Mesodermal cell (in vitro differentiated cells): Measurements from ENCODE around the gene HHLA2.
"Not testable (repeated sequence)": the region's sequence is repeated elsewhere in the genome, so short reads cannot be mapped to it uniquely, and the experiment has no call there.

Source experiments
- H3K27ac ChIP-seq: 2 replicates; pipeline ENCODE4 v1.7.0; 2013; ENCODE audit warnings: mild to moderate bottlenecking, low read depth, low read length, moderate library complexity; ENCODE audit not compliant: severe bottlenecking
- H3K36me3 ChIP-seq: 2 replicates; pipeline ENCODE4 v1.7.1; 2013; ENCODE audit warnings: mild to moderate bottlenecking, low read length, moderate library complexity; ENCODE audit not compliant: control insufficient read depth, insufficient read depth
- H3K4me1 ChIP-seq: one replicate; pipeline ENCODE4 v1.7.1; 2013; ENCODE audit warnings: mild to moderate bottlenecking, low read length; ENCODE audit not compliant: insufficient read depth, control insufficient read depth, poor library complexity, severe bottlenecking
- H3K4me3 ChIP-seq: 2 replicates; pipeline ENCODE4 v1.7.0; 2013; ENCODE audit warnings: low read length, control low read depth, mild to moderate bottlenecking; ENCODE audit not compliant: insufficient read depth, poor library complexity, severe bottlenecking; ENCODE audit errors: extremely low read depth
- H3K9me3 ChIP-seq: 2 replicates; pipeline ENCODE4 v1.7.1; 2013; ENCODE audit warnings: mild to moderate bottlenecking, low read length, moderate library complexity; ENCODE audit not compliant: control insufficient read depth
- WGBS, 2 experiments: methylation state at CpG; one replicate each; pipeline ENCODE4 v1.1.5; 2013; ENCODE audit warnings: missing lambda C conversion rate in 2 of 2; ENCODE audit not compliant: insufficient coverage in 2 of 2; 5-methylcytosine and 5-hydroxymethylcytosine counted together

HHLA2 gene

GRCh38 chr3:108378153-108378951 lies 82.0 kb downstream of the HHLA2 start:
- H3K9me3 ChIP-seq = peaks cover 5% of the 10 kb centered on the region
- 90 to 100% methylated on average over 2 to 3 of the region's 4 CpGs for WGBS, 2 experiments

GRCh38 chr3:108378952-108379342 lies 82.6 kb downstream of the HHLA2 start:
- not testable (repeated sequence) for H3K4me3 ChIP-seq, H3K4me1 ChIP-seq, H3K9me3 ChIP-seq, H3K27ac ChIP-seq, H3K36me3 ChIP-seq
- no CpG with 5 or more reads among the region's 2 CpGs for WGBS, 2 experiments

More at GRCh38 chr3:108378153-108378951, 82.0 kb downstream of the HHLA2 start:
- Histone ChIP-seq H3K4me3 (no peak overlapping the region), H3K4me1 (peaks cover 3% of the 10 kb centered on the region), H3K36me3 (no peaks in the 10 kb centered on the region), H3K27ac (no peak overlapping the region)

GRCh38 chr3:108380128-108380795 lies 83.9 kb downstream of the HHLA2 start:
- H3K4me3 ChIP-seq = no peak overlapping the region
- H3K27ac ChIP-seq = no peak overlapping the region
- H3K9me3 ChIP-seq = peaks cover 5% of the 10 kb centered on the region
- WGBS, 2 experiments = 96% methylated on average over 7 of the region's 7 CpGs
- no peaks in the 10 kb centered on the region for H3K36me3 ChIP-seq
- H3K4me1 ChIP-seq = peaks cover 3% of the 10 kb centered on the region

DNA sequence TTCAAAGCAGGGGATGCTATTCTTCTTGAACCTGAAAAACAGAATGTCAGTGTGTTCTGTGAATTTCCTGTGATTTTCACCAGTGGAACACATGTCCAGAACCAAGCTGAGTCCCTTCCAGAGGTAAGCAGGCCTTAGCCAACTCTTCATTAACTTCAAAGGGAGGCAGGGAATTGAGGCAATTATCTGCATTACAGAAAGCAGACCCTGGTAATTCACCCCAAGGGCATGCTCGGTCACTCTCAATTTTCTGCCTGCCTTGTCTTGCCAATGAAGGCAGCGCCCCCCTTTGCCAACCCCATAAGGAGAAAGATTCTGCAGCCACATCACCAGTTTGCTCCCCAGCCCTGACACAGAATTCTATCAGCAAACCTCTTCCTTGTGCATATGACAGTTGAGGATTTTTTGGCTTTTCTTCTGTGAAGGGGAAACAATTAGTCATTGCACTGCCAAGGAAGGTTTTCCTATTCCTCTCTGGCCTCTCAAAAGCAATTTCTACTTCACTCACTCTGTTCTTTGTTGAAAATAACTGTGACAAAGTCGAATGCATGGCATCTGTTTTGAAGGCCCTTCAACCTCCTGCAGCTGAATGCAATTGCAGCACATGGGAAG lies 85.3 kb downstream of the HHLA2 start:
- Histone ChIP-seq H3K4me1 (peaks cover 3% of the 10 kb centered on the region), H3K36me3 (no peaks in the 10 kb centered on the region), H3K9me3 (peaks cover 5% of the 10 kb centered on the region), H3K4me3 (no peak overlapping the region), H3K27ac (peak overlapping the region; percentile 30)
- WGBS, 2 experiments = 50% methylated on average over 1 of the region's 3 CpGs

GRCh38 chr3:108383306-108383705 lies 87.0 kb downstream of the HHLA2 start:
- Histone ChIP-seq H3K36me3 (no peaks in the 10 kb centered on the region), H3K9me3 (peaks cover 5% of the 10 kb centered on the region), H3K27ac (no peak overlapping the region), H3K4me1 (peaks cover 3% of the 10 kb centered on the region), H3K4me3 (no peak overlapping the region)

DNA sequence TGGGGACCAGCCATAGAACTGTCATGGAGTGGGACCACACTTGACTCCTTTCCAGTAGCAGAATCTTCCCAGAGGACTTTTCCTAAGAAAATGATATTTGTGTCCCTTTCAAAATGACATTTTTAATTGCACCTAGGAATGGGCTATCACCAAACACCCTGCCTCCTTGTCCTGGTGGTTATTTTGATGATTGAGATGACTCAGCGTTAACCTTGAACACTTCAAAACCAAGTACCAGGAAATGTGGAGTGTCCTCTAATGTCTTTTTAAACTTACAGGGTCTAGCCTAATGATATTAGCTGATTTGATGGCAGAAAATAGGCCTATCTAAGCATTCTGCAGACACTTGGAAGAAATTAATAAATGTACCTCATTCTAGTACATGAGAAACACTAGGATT lies 90.7 kb downstream of the HHLA2 start:
- Histone ChIP-seq H3K36me3 (no peaks in the 10 kb centered on the region), H3K4me1 (peaks cover under 1% of the 10 kb centered on the region), H3K27ac (no peak overlapping the region), H3K4me3 (no peak overlapping the region), H3K9me3 (no peaks in the 10 kb centered on the region)
- 100% methylated on average over 1 of the region's 1 CpG; no CpG with 5 or more reads in 1 of the 2 experiments for WGBS, 2 experiments

GRCh38 chr3:108388136-108389132 lies 92.1 kb downstream of the HHLA2 start:
- no peaks in the 10 kb centered on the region for H3K9me3 ChIP-seq
- H3K27ac ChIP-seq = no peak overlapping the region
- WGBS, 2 experiments = 79 to 87% methylated on average over 9 to 11 of the region's 12 CpGs
- no peaks in the 10 kb centered on the region for H3K4me1 ChIP-seq
- H3K36me3 ChIP-seq = no peaks in the 10 kb centered on the region
- no peak overlapping the region for H3K4me3 ChIP-seq

DNA sequence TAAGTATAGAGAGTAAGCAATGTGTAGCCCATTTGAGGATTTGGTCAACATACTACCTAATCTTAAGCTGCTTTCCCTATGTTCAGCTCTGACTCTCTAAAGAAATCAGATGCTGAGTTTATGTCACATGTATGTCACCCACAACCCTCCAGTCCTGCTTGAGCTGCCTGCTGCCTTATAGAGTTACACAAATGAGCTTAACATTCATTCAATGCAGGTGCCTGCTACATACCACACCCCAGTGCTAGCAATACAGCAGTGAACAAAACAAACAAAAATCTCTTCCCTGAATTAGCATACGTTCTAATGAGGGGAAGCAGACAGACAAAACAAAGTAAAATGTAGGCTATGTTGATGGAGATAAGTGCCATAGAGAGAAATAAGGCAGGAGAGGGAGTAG lies 93.0 kb downstream of the HHLA2 start:
- Histone ChIP-seq H3K36me3 (no peaks in the 10 kb centered on the region), H3K4me1 (no peaks in the 10 kb centered on the region), H3K9me3 (no peaks in the 10 kb centered on the region), H3K27ac (no peak overlapping the region), H3K4me3 (no peak overlapping the region)
- no CpG with 5 or more reads among the region's 1 CpG for WGBS, 2 experiments

- WGBS, 2 experiments = 83% methylated on average over 1 of the region's 3 CpGs; no CpG with 5 or more reads in 1 of the 2 experiments
- H3K27ac ChIP-seq = no peak overlapping the region
- H3K9me3 ChIP-seq = no peaks in the 10 kb centered on the region
- no peak overlapping the region for H3K4me3 ChIP-seq
- H3K36me3 ChIP-seq = no peaks in the 10 kb centered on the region
- no peaks in the 10 kb centered on the region for H3K4me1 ChIP-seq
Measured at GRCh38 chr3:108391917-108392593, 95.7 kb downstream of the HHLA2 start.
